Measurements from ENCODE around the gene AASDH.

DNA sequence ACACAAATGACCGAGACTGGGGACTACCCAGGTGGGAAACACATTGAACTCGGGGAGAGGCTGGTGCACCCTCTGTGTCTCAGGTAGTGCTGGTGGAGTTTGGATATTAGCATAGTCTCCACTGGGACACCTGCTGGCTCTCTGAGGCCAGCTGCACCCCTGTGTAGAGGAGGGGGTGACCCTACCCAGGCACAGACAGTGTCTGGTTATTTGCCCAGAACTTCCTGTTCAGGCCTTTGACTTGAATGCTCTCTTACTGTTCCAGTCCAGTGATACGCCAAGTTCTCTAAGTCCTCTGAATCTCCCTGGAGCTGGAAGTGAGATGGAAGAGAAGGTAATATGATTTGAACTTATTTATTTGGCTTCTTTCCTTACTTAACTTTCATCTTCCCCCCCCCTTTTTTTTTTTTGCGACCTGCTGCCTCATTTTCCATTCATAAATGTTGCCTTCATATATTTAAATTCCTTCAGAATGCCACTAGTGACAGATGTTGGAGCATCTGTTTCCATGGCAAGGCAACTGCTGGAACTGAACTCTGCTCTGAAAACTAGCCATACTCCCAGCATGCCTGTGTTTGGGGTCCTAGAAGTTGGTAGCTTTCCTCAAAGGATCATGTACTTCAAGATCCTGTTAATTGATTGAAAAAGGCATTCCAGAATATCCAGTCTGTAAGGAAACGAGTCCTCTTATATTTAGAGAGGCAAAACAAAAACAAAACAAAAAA lies 76.7 kb downstream of the AASDH start:
- TF ChIP-seq NFIC (IDR thresholded peaks at IDR 0.05), result no peak
- TF ChIP-seq EP300 (IDR thresholded peaks at IDR 0.05; ENCODE audit: borderline replicate concordance), result no peak
- no peak for TF ChIP-seq FOXM1 (IDR thresholded peaks at IDR 0.05; ENCODE audit: borderline replicate concordance, low read depth)
- TF ChIP-seq TCF12 (IDR thresholded peaks at IDR 0.05; ENCODE audit: low read depth), result no peak
- TF ChIP-seq EGR1 (IDR thresholded peaks at IDR 0.05), result no peak
- no peak for TF ChIP-seq RAD21 (IDR thresholded peaks at IDR 0.05; ENCODE audit: low read depth)
- TF ChIP-seq, protein P1, sequence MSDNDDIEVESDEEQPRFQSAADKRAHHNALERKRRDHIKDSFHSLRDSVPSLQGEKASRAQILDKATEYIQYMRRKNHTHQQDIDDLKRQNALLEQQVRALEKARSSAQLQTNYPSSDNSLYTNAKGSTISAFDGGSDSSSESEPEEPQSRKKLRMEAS (IDR thresholded peaks at IDR 0.05), result no peak
- no peak for TF ChIP-seq CEBPB (IDR thresholded peaks at IDR 0.05)
- TF ChIP-seq REST (IDR thresholded peaks at IDR 0.05; ENCODE audit: low read depth), result no peak
- TF ChIP-seq TEAD4 (IDR thresholded peaks at IDR 0.05), result no peak

Data from Ishikawa (cell line).